ENCODE data around the gene PBX1. TPM values are rescaled to one million over a fixed set of nuclear protein-coding genes. Genes with fewer than 3 reads are reported as not detected.

The PBX1 gene
- total and polyA plus RNA-seq, 5 experiments from 2014 or later: 0.08 to 1.8 (median 1.4) TPM; not detected in 2

DNA sequence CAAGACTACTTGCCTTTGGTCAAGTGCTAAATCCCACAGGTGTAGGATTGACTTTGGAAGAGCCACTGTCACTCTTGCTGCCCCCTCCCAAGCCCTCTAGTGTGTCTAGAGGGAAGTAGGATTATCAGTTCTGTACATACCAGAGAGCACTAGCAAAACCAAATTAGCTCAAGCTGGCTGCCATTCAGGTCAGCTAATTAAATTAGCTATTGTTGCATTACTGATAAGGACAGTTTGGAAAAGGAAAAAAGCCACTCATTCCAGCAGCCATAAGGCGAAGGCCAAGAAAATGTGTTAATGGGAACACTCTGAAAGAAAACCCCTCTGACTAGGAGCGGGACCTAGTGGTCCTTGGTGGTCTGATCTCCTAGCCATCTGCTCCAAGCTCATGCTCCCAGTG, 321.7 kb downstream of the PBX1 start:
- H3K27ac Mint-ChIP-seq: no peak overlapping the region
- H3K4me1 Mint-ChIP-seq: no peaks in the 10 kb centered on the region
- POLR2A ChIA-PET: no interaction called here
- DNase-seq (no peak), ATAC-seq (no peak)
- no peak overlapping the region for H3K4me3 Mint-ChIP-seq
- peaks cover 0 to 3% (median 0%) of the 10 kb centered on the region in 9 donors for H3K9me3 Mint-ChIP-seq
- no peaks in the 10 kb centered on the region for H3K36me3 Mint-ChIP-seq
- H3K27me3 Mint-ChIP-seq: no peaks in the 10 kb centered on the region

DNA sequence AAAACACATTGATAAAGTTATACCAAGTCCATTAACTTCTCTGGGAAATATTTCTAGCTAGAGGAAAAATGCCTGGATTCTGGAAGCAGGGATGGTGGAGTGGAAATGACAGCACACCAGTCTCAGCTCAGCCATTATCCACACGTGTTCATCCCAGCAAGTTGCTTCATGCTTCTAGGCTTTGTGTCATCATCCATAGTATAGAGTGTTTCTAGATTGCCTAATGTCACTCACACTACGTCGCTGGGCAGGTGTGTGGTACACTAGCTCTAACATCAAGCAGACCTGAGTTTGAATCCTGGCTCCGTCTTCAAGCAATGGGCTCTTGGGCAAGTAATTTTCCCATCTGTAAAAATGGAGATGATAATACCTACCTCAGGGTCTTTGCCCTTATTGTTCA, 326.3 kb downstream of the PBX1 start:
- ATAC-seq (no peak), DNase-seq (no peak)
- no peaks in the 10 kb centered on the region for H3K4me1 Mint-ChIP-seq
- peaks cover 0 to 3% (median 0%) of the 10 kb centered on the region in 5 donors for H3K27me3 Mint-ChIP-seq
- H3K27ac Mint-ChIP-seq: no peak overlapping the region
- peaks cover 0 to 13% (median 2%) of the 10 kb centered on the region in 9 donors for H3K9me3 Mint-ChIP-seq
- H3K4me3 Mint-ChIP-seq: no peak overlapping the region
- H3K36me3 Mint-ChIP-seq: peaks cover 0 to 4% (median 0%) of the 10 kb centered on the region in 3 donors
- POLR2A ChIA-PET: no interaction called here

- H3K36me3 Mint-ChIP-seq: peaks cover 0 to 4% (median 0%) of the 10 kb centered on the region in 3 donors
- H3K9me3 Mint-ChIP-seq: peaks cover 0 to 17% (median 4%) of the 10 kb centered on the region in 9 donors
- POLR2A ChIA-PET: no interaction called here
- peaks cover 0 to 3% (median 0%) of the 10 kb centered on the region in 5 donors for H3K27me3 Mint-ChIP-seq
- H3K4me3 Mint-ChIP-seq: no peak overlapping the region
- DNase-seq (no peak), ATAC-seq (no peak)
- no peaks in the 10 kb centered on the region for H3K4me1 Mint-ChIP-seq
- H3K27ac Mint-ChIP-seq: no peak overlapping the region
Observed at GRCh38 chr1:164886101-164886500, 327.1 kb downstream of the PBX1 start.

- Mint-ChIP-seq H3K4me1 (no peaks in the 10 kb centered on the region), H3K27ac (no peak overlapping the region), H3K4me3 (no peak overlapping the region), H3K27me3 (peaks cover 0 to 3% (median 0%) of the 10 kb centered on the region in 5 donors), H3K9me3 (peaks cover 0 to 16% (median 4%) of the 10 kb centered on the region in 9 donors), H3K36me3 (peaks cover 0 to 4% (median 0%) of the 10 kb centered on the region in 3 donors)
- DNase-seq: no peak
- no peak for ATAC-seq
- POLR2A ChIA-PET: no interaction called here
Observed at GRCh38 chr1:164891615-164892014, 332.6 kb downstream of the PBX1 start.

- Mint-ChIP-seq H3K27ac (no peak overlapping the region), H3K9me3 (peaks cover 0 to 13% (median 4%) of the 10 kb centered on the region in 9 donors), H3K36me3 (no peaks in the 10 kb centered on the region), H3K4me3 (no peak overlapping the region), H3K27me3 (peaks cover 0 to 2% (median 0%) of the 10 kb centered on the region in 5 donors), H3K4me1 (no peaks in the 10 kb centered on the region)
- ATAC-seq (no peak), DNase-seq (no peak)
- POLR2A ChIA-PET: no interaction called here
Observed at GRCh38 chr1:164895026-164895912, 336.3 kb downstream of the PBX1 start.

DNA sequence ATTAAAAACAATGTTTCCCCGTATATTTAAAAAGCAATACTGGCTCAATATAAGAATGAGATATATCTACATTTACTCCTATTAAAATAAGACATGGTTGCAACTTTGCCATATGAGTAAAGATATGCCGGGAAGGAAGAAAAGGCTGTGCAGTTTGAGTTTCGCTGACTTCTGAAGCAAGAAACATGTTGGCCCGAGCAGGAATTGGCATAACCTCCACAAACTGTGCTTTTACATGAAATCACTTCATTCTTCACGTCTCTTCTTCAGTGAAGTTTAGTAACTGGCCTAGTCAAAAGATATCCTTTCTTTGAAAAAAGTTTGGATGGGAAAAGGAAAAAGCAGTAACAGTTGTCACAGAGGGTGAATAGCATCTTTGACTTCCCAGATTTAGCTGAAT, 342.0 kb downstream of the PBX1 start:
- no peak overlapping the region for H3K4me3 Mint-ChIP-seq
- H3K27ac Mint-ChIP-seq: no peak overlapping the region
- H3K4me1 Mint-ChIP-seq: no peaks in the 10 kb centered on the region
- H3K27me3 Mint-ChIP-seq: peaks cover 0 to 4% (median 0%) of the 10 kb centered on the region in 5 donors
- no peaks in the 10 kb centered on the region for H3K36me3 Mint-ChIP-seq
- POLR2A ChIA-PET: no interaction called here
- H3K9me3 Mint-ChIP-seq: peaks cover 0 to 18% (median 7%) of the 10 kb centered on the region in 9 donors
- DNase-seq (no peak), ATAC-seq (no peak)
